HepG2 (cell line): ENCODE measurements around the gene ZNF714. TPM values are rescaled to one million over a fixed set of nuclear protein-coding genes. Genes with fewer than 3 reads are reported as not detected.

Experiments used
- ATM ChIP-seq: fragments of 450-650 bp; IDR thresholded peaks from 2 replicates; pipeline ENCODE4 v1.7.1; 2017; ENCODE audit warnings: mild to moderate bottlenecking, borderline replicate concordance
- ELF1 ChIP-seq: sonication (generic); formaldehyde crosslinking; IDR thresholded peaks from 2 replicates; pipeline ENCODE4 v1.4.0; 2020; ENCODE audit warnings: missing genetic modification reagents
- FOXP1 ChIP-seq, 2 experiments: fragments of 450-650 bp in 1 of 2; IDR thresholded peaks; 2 replicates each; pipeline ENCODE4 v1.6.1; 2017 to 2018; ENCODE audit warnings: antibody characterized with exemption in 1 of 2
- GZF1 ChIP-seq: sonication (generic); formaldehyde crosslinking; IDR thresholded peaks from 2 replicates; pipeline ENCODE4 v1.5.1; 2020; ENCODE audit warnings: mild to moderate bottlenecking, missing genetic modification reagents
- HIVEP1 ChIP-seq: sonication (generic); formaldehyde crosslinking; IDR thresholded peaks from 2 replicates; pipeline ENCODE4 v1.4.0; 2020; ENCODE audit warnings: mild to moderate bottlenecking, missing genetic modification reagents
- PHB2 ChIP-seq: fragments of 450-650 bp; IDR thresholded peaks from 2 replicates; pipeline ENCODE4 v1.6.1; 2018; ENCODE audit not compliant: partially characterized antibody
- SMARCC2 ChIP-seq: fragments of 450-650 bp; IDR thresholded peaks from 2 replicates; pipeline ENCODE4 v1.6.1; 2017; ENCODE audit warnings: antibody characterized with exemption, mild to moderate bottlenecking
- SOX6 ChIP-seq, 2 experiments: fragments of 450-650 bp in 1 of 2; sonication (generic) in 1 of 2; formaldehyde crosslinking in 1 of 2; IDR thresholded peaks; 2 replicates each; pipeline versions ENCODE4 v1.4.0 to v1.6.1; 2017 to 2020; ENCODE audit warnings: antibody characterized with exemption in 1 of 2, mild to moderate bottlenecking in 1 of 2, missing genetic modification reagents in 1 of 2
- TBL1XR1 ChIP-seq: fragments of 150-350 bp; IDR thresholded peaks from 2 replicates; pipeline ENCODE4 v1.6.1; 2014; ENCODE audit warnings: borderline replicate concordance, low read length; ENCODE audit not compliant: partially characterized antibody
- ZFP36L1 ChIP-seq: sonication (generic); formaldehyde crosslinking; IDR thresholded peaks from 2 replicates; pipeline ENCODE4 v1.8.0; 2022; ENCODE audit warnings: mild to moderate bottlenecking, missing genetic modification reagents, moderate library complexity
- ZNF205 ChIP-seq: IDR thresholded peaks from 2 replicates; pipeline ENCODE4 v1.6.1; 2018; ENCODE audit warnings: missing biosample characterization, missing genetic modification reagents
- ZNF432 ChIP-seq: sonication (generic); formaldehyde crosslinking; IDR thresholded peaks from 2 replicates; pipeline ENCODE4 v1.5.0; 2020; ENCODE audit warnings: missing genetic modification reagents, mild to moderate bottlenecking, borderline replicate concordance
- ZNF547 ChIP-seq: sonication (generic); formaldehyde crosslinking; IDR thresholded peaks from 2 replicates; pipeline ENCODE4 v1.5.1; 2020; ENCODE audit warnings: mild to moderate bottlenecking, missing genetic modification reagents
- ZNF552 ChIP-seq: sonication (generic); formaldehyde crosslinking; IDR thresholded peaks from 2 replicates; pipeline ENCODE4 v1.9.0; 2022; ENCODE audit warnings: missing genetic modification reagents, mild to moderate bottlenecking, borderline replicate concordance
- ZNF709 ChIP-seq: sonication (generic); formaldehyde crosslinking; IDR thresholded peaks from 2 replicates; pipeline ENCODE4 v1.5.0; 2020; ENCODE audit warnings: mild to moderate bottlenecking, missing genetic modification reagents
- polyA plus RNA-seq, 8 experiments: library from polyadenylated mRNA; depleted of rRNA in 3 of 8; stranded (reverse) in 7 of 8; unstranded in 1 of 8; fragments of >200 nt; fragmentation: Illumina TruSeq in 4 of 8; extraction: Trizol in 4 of 8; gene quantifications; 2 replicates each; pipeline versions ENCODE4 v1.2.1 to v1.2.3, GENCODE V29; 2011 to 2016; ENCODE audit warnings: low read depth in 4 of 8, missing spikeins in 1 of 8, mixed read lengths in 1 of 8; ENCODE audit not compliant: insufficient read depth in 1 of 8
- total RNA-seq, 5 experiments: library from RNA; depleted of rRNA; stranded (reverse); fragments of >200 nt; fragmentation: Illumina TruSeq; extraction: Trizol; gene quantifications; 2 replicates each; pipeline ENCODE4 v1.2.3, GENCODE V29; 2016; ENCODE audit warnings: low read depth in 1 of 5
- TF ChIP-seq, protein P1 (sequence below): sonication (generic); formaldehyde crosslinking; IDR thresholded peaks from 2 replicates; pipeline ENCODE4 v1.4.0; 2020; ENCODE audit warnings: missing genetic modification reagents
- TF ChIP-seq, protein P2 (sequence below): sonication (generic); formaldehyde crosslinking; IDR thresholded peaks from 2 replicates; pipeline ENCODE4 v1.8.1; 2022; ENCODE audit warnings: mild to moderate bottlenecking, missing genetic modification reagents
- TF ChIP-seq, protein P3 (sequence below), 2 experiments: sonication (generic) in 1 of 2; formaldehyde crosslinking in 1 of 2; IDR thresholded peaks; 2 replicates each; pipeline versions ENCODE4 v1.6.1 to v1.9.0; 2014 to 2022; ENCODE audit warnings: antibody characterized with exemption in 1 of 2, borderline replicate concordance in 1 of 2, inconsistent platforms in 1 of 2, low read depth in 1 of 2, missing genetic modification reagents in 1 of 2

ZNF714 gene
- total and polyA plus RNA-seq, 2 of the 13 experiments (the other 11 are each of a cell fraction or from before 2014, with no cell fraction given) = 6.7 to 27.8 TPM

DNA sequence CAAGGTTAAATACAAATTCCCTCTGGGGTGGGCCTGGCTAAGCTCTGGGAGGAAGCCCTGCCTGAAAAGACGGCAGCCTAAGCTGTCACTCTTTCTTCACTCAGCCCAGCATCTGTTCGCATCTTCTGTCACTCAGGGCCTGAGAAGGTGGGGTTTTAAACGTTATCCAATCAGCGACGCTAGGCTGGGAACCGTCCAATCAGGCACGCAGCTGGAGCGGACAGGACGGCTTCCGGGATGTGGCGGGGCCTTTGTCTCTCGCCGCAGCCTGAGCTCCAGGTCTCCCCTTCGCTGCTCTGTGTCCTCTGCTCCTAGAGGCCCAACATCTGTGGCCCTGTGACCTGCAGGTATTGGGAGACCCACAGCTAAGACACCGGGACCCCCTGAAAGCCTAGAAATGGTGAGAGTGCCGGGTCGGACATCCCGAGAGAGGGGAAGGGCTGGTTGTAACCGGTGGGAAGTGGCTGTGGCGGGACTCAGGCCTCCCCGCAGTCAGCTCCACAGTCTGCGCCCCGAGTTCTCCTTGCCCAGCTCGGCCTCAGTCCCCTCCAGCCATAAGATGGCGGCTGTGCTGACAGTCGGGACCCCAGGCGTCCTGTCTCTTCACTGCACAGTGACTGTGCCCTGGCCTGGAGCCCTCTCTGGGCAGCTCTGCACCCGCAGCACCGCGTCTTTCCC lies 59.9 kb downstream of the ZNF714 start, which contains the start of gene ZNF431 (continued):
- TF ChIP-seq ZFP36L1 (CRISPR knock-in tag) (no peak), ATM (no peak), ZNF552 (no peak; the same call in 1 of the 2 replicates), ELF1 (CRISPR knock-in tag) (peak; percentile 89), SOX6 (IDR thresholded peaks at IDR 0.05) (no peak), SOX6 (CRISPR knock-in tag; IDR thresholded peaks at IDR 0.05) (peak; percentile 32; the same call in 1 of the 2 replicates), ZNF432 (no peak), HIVEP1 (no peak), TBL1XR1 (no peak), ZNF709 (CRISPR knock-in tag) (no peak), ZNF205 (CRISPR knock-in tag) (no peak), SMARCC2 (no peak), ZNF547 (CRISPR knock-in tag) (peak; percentile 61; the same call in 1 of the 2 replicates), GZF1 (CRISPR knock-in tag) (no peak), FOXP1 (IDR thresholded peaks at IDR 0.05) (no peak), FOXP1 (CRISPR knock-in tag; IDR thresholded peaks at IDR 0.05) (no peak), PHB2 (no peak)
- TF ChIP-seq, protein P1, sequence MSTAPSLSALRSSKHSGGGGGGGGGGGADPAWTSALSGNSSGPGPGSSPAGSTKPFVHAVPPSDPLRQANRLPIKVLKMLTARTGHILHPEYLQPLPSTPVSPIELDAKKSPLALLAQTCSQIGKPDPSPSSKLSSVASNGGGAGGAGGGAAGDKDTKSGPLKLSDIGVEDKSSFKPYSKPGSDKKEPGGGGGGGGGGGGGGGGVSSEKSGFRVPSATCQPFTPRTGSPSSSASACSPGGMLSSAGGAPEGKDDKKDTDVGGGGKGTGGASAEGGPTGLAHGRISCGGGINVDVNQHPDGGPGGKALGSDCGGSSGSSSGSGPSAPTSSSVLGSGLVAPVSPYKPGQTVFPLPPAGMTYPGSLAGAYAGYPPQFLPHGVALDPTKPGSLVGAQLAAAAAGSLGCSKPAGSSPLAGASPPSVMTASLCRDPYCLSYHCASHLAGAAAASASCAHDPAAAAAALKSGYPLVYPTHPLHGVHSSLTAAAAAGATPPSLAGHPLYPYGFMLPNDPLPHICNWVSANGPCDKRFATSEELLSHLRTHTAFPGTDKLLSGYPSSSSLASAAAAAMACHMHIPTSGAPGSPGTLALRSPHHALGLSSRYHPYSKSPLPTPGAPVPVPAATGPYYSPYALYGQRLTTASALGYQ = no peak
- TF ChIP-seq, protein P2, sequence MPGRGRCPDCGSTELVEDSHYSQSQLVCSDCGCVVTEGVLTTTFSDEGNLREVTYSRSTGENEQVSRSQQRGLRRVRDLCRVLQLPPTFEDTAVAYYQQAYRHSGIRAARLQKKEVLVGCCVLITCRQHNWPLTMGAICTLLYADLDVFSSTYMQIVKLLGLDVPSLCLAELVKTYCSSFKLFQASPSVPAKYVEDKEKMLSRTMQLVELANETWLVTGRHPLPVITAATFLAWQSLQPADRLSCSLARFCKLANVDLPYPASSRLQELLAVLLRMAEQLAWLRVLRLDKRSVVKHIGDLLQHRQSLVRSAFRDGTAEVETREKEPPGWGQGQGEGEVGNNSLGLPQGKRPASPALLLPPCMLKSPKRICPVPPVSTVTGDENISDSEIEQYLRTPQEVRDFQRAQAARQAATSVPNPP (CRISPR knock-in tag) = no peak
- TF ChIP-seq, protein P3, sequence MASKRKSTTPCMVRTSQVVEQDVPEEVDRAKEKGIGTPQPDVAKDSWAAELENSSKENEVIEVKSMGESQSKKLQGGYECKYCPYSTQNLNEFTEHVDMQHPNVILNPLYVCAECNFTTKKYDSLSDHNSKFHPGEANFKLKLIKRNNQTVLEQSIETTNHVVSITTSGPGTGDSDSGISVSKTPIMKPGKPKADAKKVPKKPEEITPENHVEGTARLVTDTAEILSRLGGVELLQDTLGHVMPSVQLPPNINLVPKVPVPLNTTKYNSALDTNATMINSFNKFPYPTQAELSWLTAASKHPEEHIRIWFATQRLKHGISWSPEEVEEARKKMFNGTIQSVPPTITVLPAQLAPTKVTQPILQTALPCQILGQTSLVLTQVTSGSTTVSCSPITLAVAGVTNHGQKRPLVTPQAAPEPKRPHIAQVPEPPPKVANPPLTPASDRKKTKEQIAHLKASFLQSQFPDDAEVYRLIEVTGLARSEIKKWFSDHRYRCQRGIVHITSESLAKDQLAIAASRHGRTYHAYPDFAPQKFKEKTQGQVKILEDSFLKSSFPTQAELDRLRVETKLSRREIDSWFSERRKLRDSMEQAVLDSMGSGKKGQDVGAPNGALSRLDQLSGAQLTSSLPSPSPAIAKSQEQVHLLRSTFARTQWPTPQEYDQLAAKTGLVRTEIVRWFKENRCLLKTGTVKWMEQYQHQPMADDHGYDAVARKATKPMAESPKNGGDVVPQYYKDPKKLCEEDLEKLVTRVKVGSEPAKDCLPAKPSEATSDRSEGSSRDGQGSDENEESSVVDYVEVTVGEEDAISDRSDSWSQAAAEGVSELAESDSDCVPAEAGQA (IDR thresholded peaks at IDR 0.05; ENCODE audit: low read depth) = no peak
- TF ChIP-seq, protein P3 (CRISPR knock-in tag; IDR thresholded peaks at IDR 0.05; ENCODE audit: borderline replicate concordance) = no peak
